Epithelial cell of prostate (primary cell): ENCODE measurements around the gene ACYP2.

ENCODE experiments used
- DNase-seq: peaks from one replicate; pipeline ENCODE4 v3.0.0-alpha.2; 2011; ENCODE audit warnings: low read depth, low spot score
- H3K27ac ChIP-seq: fragments of 450-650 bp; 2 replicates; pipeline ENCODE4 v1.5.1; 2017; ENCODE audit warnings: mild to moderate bottlenecking

Gene ACYP2

DNA sequence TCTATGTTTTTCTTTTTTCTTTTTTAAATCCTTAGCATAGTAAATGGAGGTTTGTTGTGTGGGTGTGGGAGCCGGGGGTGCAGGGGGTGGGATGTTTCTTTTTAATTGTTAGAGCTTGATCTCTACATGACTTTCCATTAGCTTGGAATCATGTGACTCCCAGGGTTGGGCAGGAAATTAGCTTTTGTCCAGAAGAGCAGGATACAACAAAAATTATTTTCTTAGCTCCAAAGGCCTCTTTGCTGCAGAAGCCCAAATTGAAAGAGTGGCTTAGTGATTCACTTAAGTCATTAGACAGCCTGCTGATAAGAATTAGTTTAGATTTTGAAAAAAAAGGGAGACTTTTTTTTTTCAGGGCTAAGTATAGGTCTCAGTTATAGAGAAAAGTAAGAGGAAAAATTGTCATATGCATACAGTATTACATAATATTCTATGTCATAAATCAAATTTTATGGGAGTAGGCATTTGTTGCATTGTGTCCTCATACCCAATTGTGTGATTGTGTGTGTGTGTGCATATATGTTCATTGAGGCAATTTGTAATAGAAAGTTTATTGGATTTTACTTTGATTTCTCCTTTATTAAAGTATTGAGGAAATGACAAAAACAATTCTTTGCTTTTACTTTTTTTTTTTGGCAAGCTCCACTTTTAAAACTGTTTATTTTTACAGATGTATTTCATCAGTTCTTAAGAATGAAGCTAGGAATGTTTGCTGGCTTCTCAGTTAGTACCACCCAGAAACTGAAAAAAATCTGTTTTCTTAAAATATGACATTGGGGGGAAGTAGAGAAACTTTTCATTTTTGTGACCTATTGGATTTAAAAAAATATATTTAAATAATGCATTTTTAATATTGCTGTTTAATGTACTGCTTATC is 93.2 kb downstream of the ACYP2 start:
- no peak overlapping the region for H3K27ac ChIP-seq
- DNase-seq = no peak

DNA sequence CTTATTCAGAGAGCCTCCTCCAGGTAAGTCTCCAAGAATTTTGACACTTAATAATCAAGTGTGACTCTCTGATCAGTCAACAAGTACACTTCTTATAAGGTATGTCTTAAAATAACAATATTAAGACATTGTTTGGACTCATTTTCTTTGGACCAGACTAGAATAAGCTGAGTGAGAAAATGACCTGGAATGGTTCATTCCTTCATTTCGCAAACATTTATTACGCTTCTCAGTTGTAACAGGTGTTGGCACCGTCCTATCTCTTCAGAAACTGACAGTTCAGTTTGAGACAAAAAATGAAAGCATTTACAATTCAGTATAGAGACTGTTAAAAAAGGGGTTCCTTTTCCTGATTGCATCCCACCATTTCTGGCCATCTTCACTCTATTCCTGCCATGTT is 94.0 kb downstream of the ACYP2 start:
- no peak overlapping the region for H3K27ac ChIP-seq
- DNase-seq = no peak

DNA sequence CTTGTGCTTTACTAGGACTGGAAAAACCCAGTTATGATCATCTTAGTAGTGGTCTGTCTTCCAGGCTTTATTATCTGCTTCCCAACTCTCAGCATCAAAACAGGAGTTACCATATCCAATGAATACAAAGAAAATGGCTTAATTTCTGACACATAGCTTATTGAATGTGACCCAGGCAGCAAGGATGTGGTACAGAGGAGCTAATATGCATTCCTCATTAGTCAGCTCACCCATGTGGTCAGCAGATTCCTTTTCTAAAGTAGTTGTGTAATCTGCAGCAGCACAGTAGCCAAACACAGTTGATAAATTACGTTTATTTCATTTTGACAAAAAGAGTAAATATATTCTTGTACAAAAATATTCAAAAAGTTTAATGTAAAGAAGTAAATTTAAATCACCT is 97.0 kb downstream of the ACYP2 start:
- H3K27ac ChIP-seq = no peak overlapping the region
- peak; percentile 51 for DNase-seq

DNA sequence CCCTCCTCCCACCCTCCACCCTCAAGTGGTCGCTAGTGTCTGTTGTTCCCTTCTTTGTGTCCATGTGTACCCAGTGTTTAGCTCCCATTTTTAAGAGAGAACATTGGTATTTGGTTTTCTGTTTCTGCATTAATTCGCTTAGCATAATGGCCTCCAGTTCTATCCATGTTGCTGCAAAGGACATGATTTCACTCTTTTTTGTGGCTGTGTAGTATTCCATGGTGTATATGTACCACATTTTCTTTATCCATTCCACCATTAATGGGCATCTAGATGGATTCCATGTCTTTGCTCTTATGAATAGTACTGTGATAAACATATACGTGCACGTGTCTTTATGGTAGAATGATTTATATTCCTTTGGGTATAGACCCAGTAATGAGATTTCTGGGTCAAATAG is 97.7 kb downstream of the ACYP2 start:
- DNase-seq = no peak
- no peak overlapping the region for H3K27ac ChIP-seq

DNA sequence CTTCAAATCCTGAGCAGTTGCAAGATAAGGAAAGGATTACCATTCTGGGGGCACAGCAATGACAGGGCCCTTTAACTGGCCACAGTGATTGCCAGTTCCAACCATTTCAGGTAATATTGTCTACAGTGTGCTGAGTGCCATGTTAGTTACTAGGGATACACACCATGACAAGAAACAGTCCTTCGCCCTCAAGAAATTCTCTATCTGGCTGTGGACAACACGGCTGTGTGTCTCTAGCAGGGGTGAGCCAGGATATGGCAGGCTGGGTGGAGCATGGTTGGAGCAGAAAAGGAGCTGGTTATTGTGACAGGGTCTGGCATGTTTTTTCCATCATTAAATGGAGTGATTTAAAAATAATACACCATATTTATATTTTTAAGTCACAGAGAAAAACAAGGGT is 109.6 kb downstream of the ACYP2 start:
- no peak for DNase-seq
- H3K27ac ChIP-seq = no peak overlapping the region

DNA sequence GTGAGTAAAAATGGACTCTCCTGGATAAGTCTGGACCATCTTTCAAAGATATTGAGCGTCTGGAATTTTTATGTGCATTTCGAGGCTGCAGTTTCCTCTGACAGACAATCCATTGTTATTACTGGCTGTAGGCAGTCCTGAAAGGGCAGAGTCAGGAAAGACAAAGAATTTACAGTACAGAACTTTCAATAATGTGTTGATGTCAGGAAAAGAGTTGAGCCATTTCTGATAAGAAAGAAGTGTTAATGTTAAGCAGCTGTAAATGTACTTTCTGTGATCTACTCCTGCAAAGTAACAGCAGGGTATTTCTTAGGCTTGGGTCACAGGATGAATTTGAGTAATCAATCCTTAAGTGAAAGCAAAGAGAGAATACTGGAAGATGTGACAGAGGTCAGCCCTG is 110.8 kb downstream of the ACYP2 start:
- no peak for DNase-seq
- no peak overlapping the region for H3K27ac ChIP-seq

DNA sequence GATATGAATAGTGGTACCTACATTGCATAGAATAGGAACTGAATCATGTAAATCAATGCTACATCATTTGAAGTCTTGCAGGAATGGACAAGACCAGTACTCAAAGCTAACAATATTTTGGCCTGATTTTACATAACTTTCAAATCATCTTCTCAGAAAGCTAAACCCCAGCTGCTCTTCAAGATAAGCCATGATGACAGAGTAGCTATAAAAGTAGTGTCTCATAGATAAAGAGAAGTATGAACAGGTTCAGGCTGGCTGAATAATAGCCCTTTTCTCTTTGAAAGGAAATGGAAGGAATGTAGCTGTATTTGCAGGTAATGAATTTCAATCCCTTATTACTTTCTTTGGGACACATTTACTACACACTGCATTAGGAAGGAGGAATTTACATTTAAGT is 112.4 kb downstream of the ACYP2 start:
- no peak for DNase-seq
- no peak overlapping the region for H3K27ac ChIP-seq

DNA sequence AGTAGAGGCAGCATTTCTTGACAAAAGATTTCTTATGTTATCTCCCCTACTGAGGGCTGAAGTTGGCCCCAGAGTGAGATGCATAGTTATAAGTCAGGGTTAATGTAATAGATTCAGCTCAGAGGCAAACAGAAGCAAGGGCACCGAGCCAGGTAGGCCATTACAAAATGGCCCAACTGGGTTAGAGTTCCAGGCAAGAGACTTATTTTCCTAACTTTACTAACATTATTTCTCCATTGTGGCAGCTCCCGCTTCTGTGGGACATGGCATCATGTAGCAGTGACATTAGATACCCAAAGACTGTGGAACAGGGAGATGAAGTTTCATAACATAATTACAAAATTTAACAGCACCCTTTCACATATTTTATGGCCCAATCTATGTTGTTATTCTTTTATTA is 113.5 kb downstream of the ACYP2 start:
- H3K27ac ChIP-seq = no peak overlapping the region
- no peak for DNase-seq

DNA sequence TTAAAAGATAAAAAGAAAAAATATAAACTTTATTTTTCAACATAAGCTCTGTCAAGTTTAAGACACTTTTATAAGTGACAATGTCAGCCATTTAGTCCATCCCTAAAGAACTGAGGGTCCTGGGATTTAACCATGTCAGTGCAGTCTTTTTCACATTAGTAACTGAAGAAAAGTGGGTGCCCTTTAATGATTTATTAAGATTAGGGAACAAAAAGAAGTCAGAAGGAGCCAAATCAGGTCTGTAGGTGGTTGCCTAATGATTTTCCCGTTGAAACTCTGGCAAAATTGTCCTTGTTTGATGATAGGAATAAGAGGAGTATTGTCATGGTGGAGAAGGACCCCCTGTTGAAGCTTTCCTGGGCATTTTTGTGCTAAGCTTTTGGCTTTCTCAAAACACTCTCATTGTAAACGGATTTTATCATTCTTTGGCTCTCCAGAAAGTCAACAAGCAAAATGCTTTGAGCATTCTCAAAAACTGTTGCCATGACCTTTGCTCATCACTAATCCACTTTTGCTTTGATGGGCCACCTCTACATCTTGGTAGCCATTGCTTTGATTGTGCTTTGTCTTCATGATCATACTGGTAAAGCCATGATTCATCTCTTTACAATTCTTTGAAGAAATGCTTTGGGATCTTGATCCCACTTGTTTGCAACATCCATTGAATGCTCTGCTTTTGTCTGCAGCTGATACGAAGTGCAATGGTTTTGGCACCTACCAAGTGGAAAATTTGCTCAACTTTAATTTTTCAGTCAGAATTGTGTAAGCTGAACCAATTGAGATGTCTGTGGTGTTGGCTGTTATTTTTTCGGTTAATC is 118.6 kb downstream of the ACYP2 start:
- no peak overlapping the region for H3K27ac ChIP-seq
- DNase-seq = no peak

DNA sequence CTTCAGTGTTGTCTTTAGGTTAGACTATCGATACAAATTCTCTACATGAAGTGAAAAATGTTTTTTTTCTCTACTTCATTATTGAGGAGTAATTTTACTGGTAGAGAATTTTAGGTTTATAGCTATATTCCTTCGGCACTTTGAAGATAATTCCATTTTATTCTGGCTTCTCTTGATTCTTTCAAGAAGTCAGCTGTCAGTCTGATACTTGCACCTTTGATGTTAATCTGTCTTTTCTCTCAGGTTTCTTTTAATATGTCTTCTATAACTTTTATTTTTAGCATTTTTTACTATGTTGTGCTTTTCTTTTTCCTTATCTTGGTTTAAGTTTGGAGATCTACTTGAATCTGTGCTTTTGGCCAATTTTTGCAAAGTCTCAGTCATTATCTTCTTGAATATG is 122.0 kb downstream of the ACYP2 start:
- no peak for DNase-seq
- H3K27ac ChIP-seq = no peak overlapping the region

DNA sequence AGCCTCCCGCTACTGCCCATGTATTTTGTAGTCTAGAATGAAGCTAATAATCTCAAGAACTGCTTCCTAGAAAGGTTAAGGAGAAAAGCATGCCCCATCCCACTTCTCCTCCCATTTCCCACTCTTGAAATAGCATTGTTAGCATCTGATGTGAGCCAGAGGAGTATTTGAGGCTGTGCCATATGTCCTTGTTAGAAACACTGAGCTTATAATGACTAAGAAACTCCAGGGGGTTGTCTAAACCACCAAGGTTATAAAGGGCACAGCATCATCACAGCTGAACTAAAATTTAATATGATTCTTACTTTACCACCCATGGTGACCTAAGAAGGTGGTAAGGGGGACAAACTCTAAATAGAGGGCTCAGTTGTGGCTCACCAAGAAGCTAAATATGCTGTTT is 124.0 kb downstream of the ACYP2 start:
- DNase-seq = no peak
- H3K27ac ChIP-seq = no peak overlapping the region

DNA sequence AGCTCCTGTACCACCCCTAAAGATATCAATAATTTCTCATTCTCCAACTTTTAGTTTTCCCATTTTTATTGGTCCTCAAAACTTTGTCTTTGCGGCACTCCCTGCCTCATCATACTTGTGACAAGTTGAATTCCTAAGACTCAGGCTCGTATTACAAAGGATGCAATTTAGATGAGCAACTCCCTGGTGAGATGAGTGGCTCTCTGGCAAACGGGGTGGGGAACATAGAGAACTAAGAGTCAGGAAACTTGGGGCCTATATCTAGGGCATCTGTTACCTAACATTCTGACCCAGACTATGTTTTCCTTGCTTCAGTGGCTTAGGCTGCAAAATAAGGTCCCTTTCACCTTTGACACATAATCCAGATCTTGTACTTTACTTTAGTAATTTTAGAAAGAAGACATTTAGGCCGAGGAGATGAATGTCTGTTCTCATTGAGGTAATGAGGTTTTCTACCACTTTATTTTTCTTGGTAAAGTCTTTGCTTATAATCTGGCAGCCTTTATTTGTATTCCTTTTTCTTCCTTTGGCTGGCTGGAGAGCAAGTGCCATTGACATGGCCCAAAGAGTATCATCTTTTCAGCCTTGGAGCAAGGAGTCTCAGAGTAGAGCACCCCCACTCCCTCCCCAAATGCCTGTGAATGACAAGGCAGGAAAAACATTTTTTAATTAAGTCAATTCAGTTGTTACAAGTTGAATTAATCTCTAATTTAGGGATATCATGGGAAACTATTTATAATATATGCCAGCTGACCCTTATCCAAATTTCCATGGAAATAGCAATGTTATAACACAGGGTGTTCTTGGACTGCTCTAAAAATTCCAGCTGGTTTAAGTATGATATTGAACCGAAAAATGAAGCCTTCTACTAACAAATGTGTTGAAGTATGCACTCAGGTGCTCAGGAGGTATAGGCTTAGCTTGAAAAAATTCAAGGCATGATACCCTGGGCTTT is 125.4 kb downstream of the ACYP2 start:
- no peak for DNase-seq
- no peak overlapping the region for H3K27ac ChIP-seq

DNA sequence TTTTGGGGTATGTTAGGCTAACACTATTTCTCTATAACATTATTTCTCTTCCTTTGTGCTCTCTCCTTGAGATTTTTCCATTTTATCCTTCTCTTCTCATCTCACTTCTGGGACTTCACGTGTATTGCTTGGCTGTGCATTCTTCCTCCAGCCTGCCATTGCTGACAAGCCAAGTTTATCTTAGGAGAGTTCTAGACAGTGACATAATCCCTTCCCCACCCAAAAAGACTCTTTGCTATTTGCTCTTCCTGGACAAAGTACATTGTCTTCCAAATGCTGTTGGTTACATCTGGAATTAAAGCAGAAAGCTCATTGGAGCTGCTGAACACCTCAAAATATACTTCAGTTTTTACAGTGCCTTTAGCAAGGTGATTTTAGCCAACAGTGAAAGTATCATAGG is 131.7 kb downstream of the ACYP2 start:
- no peak for DNase-seq
- H3K27ac ChIP-seq = no peak overlapping the region

DNA sequence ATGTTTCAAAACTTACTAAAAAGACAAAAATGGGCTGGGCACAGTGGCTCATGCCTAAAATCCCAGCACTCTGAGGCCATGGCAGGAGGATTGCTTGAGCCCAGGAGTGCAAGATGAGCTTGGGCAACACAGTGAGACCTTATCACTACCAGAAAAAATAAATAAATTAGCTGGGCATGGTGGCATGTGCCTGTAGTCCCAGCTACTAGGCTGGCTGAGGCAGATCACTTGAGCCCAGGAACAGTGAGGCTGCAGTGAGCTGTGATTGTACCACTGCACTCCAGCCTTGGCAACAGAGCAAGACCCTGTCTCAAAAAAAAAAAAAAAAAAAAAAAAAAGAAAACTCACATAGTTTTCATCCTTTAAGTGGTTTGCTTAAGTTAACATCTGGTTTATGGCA is 134.2 kb downstream of the ACYP2 start:
- DNase-seq = no peak
- no peak overlapping the region for H3K27ac ChIP-seq

DNA sequence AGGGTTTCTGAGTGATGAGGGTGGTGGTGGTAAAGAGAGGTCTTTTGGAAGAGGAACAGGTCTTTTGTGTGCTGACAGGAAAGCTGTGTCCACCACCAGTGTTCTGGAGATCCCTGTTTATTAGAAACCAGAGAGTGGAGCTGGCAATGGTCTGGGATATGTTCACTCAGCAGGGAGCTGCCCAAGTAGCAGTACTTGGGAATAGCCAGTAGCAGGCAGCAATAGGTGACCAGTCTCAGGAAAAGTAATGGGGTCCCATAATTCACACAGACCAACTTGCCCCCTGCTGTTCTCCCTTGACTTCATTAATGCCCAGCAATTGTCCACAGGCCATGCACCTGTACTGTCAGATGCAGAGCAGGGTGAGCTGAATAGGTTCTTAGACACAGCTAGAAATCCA is 138.8 kb downstream of the ACYP2 start:
- no peak for DNase-seq
- H3K27ac ChIP-seq = no peak overlapping the region

DNA sequence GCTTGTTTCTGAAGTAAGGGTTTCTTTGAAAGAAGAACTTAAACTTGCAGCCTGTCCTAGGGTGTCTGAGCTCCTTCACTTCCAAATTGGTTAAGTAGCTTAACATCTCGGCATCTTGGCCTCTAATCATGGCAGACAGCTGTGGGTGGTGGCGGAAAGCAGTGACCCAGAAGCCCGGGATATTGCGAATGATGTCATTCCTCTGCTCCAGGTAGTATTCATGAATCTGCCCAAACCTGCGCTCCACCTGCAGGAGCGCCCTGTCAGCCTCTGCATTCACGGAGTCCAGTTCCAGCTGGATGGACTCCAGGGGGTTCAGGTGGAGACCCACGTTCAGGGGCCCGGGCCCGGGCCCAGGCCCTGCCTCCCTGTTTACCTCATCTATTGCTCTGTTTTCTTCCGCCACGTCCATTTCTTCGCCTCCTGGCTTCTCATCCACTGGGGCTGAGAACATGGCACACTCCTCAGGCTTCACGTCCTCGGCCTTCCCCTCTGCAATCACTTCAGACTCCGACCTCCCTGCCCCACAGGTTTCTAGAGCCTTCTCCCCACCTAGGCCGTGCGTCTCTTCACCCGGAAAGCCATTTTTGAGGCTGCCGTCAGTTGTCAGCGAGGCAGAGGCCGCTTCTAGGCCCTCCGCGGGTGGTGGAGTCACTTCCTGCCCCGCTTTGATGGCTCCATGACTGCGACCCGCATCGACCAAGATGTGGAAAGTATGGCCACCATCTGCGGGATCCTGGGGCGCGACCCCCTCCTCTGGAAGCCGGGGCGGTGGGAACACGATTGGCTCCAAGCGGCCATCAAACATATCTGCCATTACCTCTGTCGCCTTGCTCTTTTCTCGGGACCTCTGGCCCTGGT is 140.0 kb downstream of the ACYP2 start:
- no peak for DNase-seq
- H3K27ac ChIP-seq = no peak overlapping the region

DNA sequence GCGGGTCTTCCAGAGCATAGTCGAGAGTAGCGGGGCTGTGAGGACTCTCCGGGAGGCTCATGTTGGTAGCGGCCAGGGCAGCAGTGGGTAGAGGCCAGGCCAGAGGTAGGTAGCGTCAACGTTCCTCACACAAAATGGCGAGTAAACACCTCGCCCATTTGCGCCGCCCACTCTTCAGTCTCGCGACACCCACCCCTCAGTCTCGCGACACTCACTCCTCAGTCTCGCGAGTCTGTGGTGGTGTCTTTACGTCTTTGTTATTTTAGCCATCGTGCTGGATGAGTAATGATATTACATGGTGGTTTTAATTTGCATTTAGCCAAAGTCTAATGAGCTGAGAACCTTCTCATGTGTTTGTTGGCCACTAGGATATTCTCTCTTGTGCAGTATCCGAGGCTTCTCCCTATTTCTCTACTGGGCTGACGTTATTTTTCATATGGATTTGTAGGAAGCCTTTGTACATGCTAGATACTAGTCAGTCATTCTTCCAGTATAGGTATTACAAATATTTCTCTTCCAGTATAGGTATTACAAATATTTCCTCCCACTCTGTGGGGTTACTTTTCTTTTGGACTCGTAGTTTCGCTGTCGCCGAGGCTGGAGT is 140.8 kb downstream of the ACYP2 start, which contains the start of gene TSPYL6:
TSPYL6 (minus strand) TSS at position 139 of the 604 bp plus-strand sequence; CDS start at position 61, 78 bp downstream.
- H3K27ac ChIP-seq = no peak within 1 kb of the TSS
- DNase-seq = no peak

DNA sequence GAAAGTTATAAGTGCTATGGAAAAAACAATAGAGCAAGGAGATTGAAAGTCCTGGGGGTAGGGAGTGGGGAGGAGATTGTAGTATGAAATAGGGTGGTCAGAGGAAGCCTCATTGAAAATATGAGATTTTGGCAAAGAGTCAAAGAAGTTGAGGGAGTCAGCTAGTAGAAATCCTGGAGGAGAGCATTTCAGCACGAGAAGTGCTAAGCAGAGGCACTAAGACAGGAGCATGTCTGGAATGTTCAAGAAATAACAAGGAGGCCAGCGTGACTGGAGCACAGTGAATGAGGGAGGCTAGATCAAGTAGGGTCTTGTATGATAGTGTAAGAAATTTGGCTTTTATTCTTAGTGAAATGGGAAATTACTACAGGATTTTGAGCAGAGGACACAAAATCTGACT is 142.8 kb downstream of the ACYP2 start:
- H3K27ac ChIP-seq = no peak overlapping the region
- DNase-seq = no peak
